K562 (cell line): ENCODE measurements around the gene CD9. TPM values are rescaled to one million over a fixed set of nuclear protein-coding genes. Genes with fewer than 3 reads are reported as not detected.

Source experiments
- CCNT2 ChIP-seq: IDR thresholded peaks from 2 replicates; pipeline ENCODE4 v1.6.1; 2011; ENCODE audit warnings: borderline replicate concordance, low read depth, mild to moderate bottlenecking, moderate library complexity, mixed read lengths, low read length; ENCODE audit not compliant: insufficient read length; ENCODE audit errors: extremely low read depth
- CREB1 ChIP-seq, 2 experiments: sonication (generic) in 1 of 2; formaldehyde crosslinking in 1 of 2; IDR thresholded peaks; 2 replicates each; pipeline versions ENCODE4 v1.6.1 to v1.8.0; 2012 to 2022; ENCODE audit warnings: inconsistent platforms in 1 of 2, mild to moderate bottlenecking in 1 of 2, missing genetic modification reagents in 1 of 2, moderate library complexity in 1 of 2
- CREM ChIP-seq: IDR thresholded peaks from 2 replicates; pipeline ENCODE4 v1.6.1; 2014; ENCODE audit warnings: antibody characterized with exemption, low read depth
- FOXK2 ChIP-seq, 2 experiments: fragments of 450-650 bp; IDR thresholded peaks in 1 of 2; conservative IDR thresholded peaks in 1 of 2; 2 replicates each; pipeline ENCODE4 v1.6.1; 2016; ENCODE audit warnings: low read depth in 2 of 2, mild to moderate bottlenecking in 1 of 2
- FOXM1 ChIP-seq, 2 experiments: fragments of 450-650 bp in 1 of 2; sonication (generic) in 1 of 2; formaldehyde crosslinking in 1 of 2; IDR thresholded peaks; 2 replicates each; pipeline versions ENCODE4 v1.6.1 to v1.9.0; 2017 to 2022; ENCODE audit warnings: low read depth in 2 of 2, mild to moderate bottlenecking in 2 of 2, missing genetic modification reagents in 1 of 2, moderate library complexity in 1 of 2
- NCOR1 ChIP-seq: fragments of 450-650 bp; IDR thresholded peaks from 2 replicates; pipeline ENCODE4 v1.6.1; 2016; ENCODE audit warnings: mild to moderate bottlenecking, moderate library complexity
- NEUROD1 ChIP-seq: fragments of 150-350 bp; IDR thresholded peaks from 2 replicates; pipeline ENCODE4 v1.6.1; 2014; ENCODE audit warnings: borderline replicate concordance, low read length, low read depth; ENCODE audit not compliant: partially characterized antibody
- SP1 ChIP-seq: sonication (generic); formaldehyde crosslinking; IDR thresholded peaks from 2 replicates; pipeline ENCODE4 v1.8.1; 2022; ENCODE audit warnings: mild to moderate bottlenecking, missing genetic modification reagents
- SRF ChIP-seq, 2 experiments: fragments of 250-450, 450-650 bp in 1 of 2; sonication (Bioruptor Pico) in 1 of 2; sonication (generic) in 1 of 2; formaldehyde crosslinking; IDR thresholded peaks; 2 replicates each; pipeline versions ENCODE4 v1.5.0 to v1.5.1; 2020 to 2022; ENCODE audit warnings: mild to moderate bottlenecking in 1 of 2, missing genetic modification reagents in 1 of 2
- TRIM28 ChIP-seq: fragments of 450-650 bp; IDR thresholded peaks from 2 replicates; pipeline ENCODE4 v1.6.1; 2017
- ZNF239 ChIP-seq: fragments of 250-450 bp; sonication (Bioruptor Pico); IDR thresholded peaks from 2 replicates; pipeline ENCODE4 v1.4.0; 2020; ENCODE audit warnings: mild to moderate bottlenecking
- ZNF436 ChIP-seq: fragments of 250-450, 450-650 bp; sonication (Bioruptor Pico); formaldehyde crosslinking; IDR thresholded peaks from 2 replicates; pipeline ENCODE4 v1.7.0; 2020; ENCODE audit warnings: mild to moderate bottlenecking
- polyA plus RNA-seq, 8 experiments: library from polyadenylated mRNA; depleted of rRNA in 4 of 8; stranded (reverse) in 5 of 8; unstranded in 3 of 8; fragments of >200 nt; fragmentation: Nextera tagmentation in 2 of 8; fragmentation: Illumina TruSeq in 1 of 8; extraction: Ambion mirVana in 2 of 8; extraction: Trizol in 1 of 8; gene quantifications; 2 replicates each; pipeline versions ENCODE4 v1.2.1 to v1.2.3, GENCODE V29; 2011 to 2014; ENCODE audit warnings: inconsistent platforms in 1 of 8, missing spikeins in 1 of 8
- total RNA-seq, 7 experiments: library from RNA; depleted of rRNA in 6 of 7; stranded (reverse); fragments of >200 nt in 6 of 7; fragmentation: Illumina TruSeq in 2 of 7; extraction: Trizol in 2 of 7; gene quantifications; 2 replicates each; pipeline versions ENCODE4 v1.2.1 to v1.2.3, GENCODE V29; 2011 to 2021; ENCODE audit warnings: low replicate concordance in 1 of 7
- TF ChIP-seq, protein P1 (sequence below), 3 experiments: fragments of 200-800 bp in 1 of 3; fragments of 250-450 bp in 1 of 3; fragments of 450-650 bp in 1 of 3; sonication (Bioruptor Pico) in 1 of 3; sonication (Bioruptor generic) in 1 of 3; formaldehyde crosslinking in 1 of 3; IDR thresholded peaks; 2 replicates each; pipeline versions ENCODE4 v1.6.1 to v1.8.0; 2016 to 2022; ENCODE audit warnings: mild to moderate bottlenecking in 2 of 3, missing genetic modification characterization in 2 of 3, missing compliant biosample characterization in 1 of 3, moderate library complexity in 1 of 3
- TF ChIP-seq, protein P2 (sequence below): fragments of 450-650 bp; formaldehyde crosslinking; IDR thresholded peaks from 2 replicates; pipeline ENCODE4 v1.4.0; 2022; ENCODE audit warnings: mild to moderate bottlenecking, moderate library complexity
- TF ChIP-seq, protein P3 (sequence below): sonication (generic); IDR thresholded peaks from 2 replicates; pipeline ENCODE4 v1.6.1; 2016
- TF ChIP-seq, protein P4 (sequence below): fragments of 250-450 bp; sonication (Bioruptor Pico); IDR thresholded peaks from 2 replicates; pipeline ENCODE4 v1.5.0; 2020; ENCODE audit warnings: mild to moderate bottlenecking, borderline replicate concordance
- TF ChIP-seq, protein P5 (sequence below): fragments of 450-650 bp; IDR thresholded peaks from 2 replicates; pipeline ENCODE4 v1.6.1; 2016; ENCODE audit warnings: low read depth, mild to moderate bottlenecking, moderate library complexity

Gene CD9
- total and polyA plus RNA-seq, 9 of the 15 experiments (the other 6 are each of a cell fraction or from before 2014, with no cell fraction given) = 0.43 to 5.6 (median 0.62) TPM

DNA sequence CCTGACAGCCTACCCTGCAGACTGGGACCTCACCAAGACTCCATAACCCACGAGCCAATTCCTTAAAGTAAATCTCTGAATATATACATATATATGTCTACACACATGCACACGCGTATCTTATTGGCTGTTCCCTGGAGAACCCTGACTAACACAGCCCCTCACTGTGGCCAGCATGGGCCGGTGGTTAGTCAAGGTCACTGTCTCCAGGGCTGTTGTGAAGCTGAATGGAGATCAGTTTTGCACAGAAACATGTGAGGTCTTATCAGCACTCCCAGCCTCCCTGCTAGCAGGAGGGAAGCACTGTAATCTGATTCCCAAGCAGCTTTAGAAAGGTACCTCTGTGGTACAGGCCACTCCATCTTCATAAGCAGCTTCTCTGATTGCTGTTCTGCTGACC is 63.7 kb downstream of the CD9 start (continued):
- peak; percentile 55; the same call in 1 of the 2 replicates for TF ChIP-seq SP1 (CRISPR knock-in tag)
- 0 out of 2 replicates have a peak, but pooled peaks have one; percentile 30 for TF ChIP-seq TRIM28
- peak; percentile 76 for TF ChIP-seq CCNT2
- TF ChIP-seq SRF (CRISPR knock-in tag; IDR thresholded peaks at IDR 0.05) = peak in 1 of 2 experiments; percentile 58; a peak in 1 of 4 replicates
- TF ChIP-seq CREM = peak; percentile 75
- TF ChIP-seq, protein P1, sequence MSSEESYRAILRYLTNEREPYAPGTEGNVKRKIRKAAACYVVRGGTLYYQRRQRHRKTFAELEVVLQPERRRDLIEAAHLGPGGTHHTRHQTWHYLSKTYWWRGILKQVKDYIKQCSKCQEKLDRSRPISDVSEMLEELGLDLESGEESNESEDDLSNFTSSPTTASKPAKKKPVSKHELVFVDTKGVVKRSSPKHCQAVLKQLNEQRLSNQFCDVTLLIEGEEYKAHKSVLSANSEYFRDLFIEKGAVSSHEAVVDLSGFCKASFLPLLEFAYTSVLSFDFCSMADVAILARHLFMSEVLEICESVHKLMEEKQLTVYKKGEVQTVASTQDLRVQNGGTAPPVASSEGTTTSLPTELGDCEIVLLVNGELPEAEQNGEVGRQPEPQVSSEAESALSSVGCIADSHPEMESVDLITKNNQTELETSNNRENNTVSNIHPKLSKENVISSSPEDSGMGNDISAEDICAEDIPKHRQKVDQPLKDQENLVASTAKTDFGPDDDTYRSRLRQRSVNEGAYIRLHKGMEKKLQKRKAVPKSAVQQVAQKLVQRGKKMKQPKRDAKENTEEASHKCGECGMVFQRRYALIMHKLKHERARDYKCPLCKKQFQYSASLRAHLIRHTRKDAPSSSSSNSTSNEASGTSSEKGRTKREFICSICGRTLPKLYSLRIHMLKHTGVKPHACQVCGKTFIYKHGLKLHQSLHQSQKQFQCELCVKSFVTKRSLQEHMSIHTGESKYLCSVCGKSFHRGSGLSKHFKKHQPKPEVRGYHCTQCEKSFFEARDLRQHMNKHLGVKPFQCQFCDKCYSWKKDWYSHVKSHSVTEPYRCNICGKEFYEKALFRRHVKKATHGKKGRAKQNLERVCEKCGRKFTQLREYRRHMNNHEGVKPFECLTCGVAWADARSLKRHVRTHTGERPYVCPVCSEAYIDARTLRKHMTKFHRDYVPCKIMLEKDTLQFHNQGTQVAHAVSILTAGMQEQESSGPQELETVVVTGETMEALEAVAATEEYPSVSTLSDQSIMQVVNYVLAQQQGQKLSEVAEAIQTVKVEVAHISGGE (CRISPR knock-in tag; IDR thresholded peaks at IDR 0.05) = peak in 1 of 3 experiments; percentile 25; a peak in 1 of 6 replicates
- TF ChIP-seq, protein P2, sequence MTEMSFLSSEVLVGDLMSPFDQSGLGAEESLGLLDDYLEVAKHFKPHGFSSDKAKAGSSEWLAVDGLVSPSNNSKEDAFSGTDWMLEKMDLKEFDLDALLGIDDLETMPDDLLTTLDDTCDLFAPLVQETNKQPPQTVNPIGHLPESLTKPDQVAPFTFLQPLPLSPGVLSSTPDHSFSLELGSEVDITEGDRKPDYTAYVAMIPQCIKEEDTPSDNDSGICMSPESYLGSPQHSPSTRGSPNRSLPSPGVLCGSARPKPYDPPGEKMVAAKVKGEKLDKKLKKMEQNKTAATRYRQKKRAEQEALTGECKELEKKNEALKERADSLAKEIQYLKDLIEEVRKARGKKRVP (CRISPR knock-in tag) = no peak
- 0 out of 2 replicates have a peak, but pooled peaks have one; percentile 25 for TF ChIP-seq CREB1 (IDR thresholded peaks at IDR 0.05)
- TF ChIP-seq CREB1 (CRISPR knock-in tag; IDR thresholded peaks at IDR 0.05) = no peak
- peak; percentile 29; the same call in 1 of the 2 replicates for TF ChIP-seq ZNF239 (CRISPR knock-in tag)
- TF ChIP-seq, protein P3, sequence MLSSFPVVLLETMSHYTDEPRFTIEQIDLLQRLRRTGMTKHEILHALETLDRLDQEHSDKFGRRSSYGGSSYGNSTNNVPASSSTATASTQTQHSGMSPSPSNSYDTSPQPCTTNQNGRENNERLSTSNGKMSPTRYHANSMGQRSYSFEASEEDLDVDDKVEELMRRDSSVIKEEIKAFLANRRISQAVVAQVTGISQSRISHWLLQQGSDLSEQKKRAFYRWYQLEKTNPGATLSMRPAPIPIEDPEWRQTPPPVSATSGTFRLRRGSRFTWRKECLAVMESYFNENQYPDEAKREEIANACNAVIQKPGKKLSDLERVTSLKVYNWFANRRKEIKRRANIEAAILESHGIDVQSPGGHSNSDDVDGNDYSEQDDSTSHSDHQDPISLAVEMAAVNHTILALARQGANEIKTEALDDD = peak; percentile 95
- TF ChIP-seq FOXM1 (IDR thresholded peaks at IDR 0.05; ENCODE audit: low read depth) = peak; percentile 83
- no peak for TF ChIP-seq FOXM1 (CRISPR knock-in tag; IDR thresholded peaks at IDR 0.05; ENCODE audit: low read depth)
- TF ChIP-seq, protein P4, sequence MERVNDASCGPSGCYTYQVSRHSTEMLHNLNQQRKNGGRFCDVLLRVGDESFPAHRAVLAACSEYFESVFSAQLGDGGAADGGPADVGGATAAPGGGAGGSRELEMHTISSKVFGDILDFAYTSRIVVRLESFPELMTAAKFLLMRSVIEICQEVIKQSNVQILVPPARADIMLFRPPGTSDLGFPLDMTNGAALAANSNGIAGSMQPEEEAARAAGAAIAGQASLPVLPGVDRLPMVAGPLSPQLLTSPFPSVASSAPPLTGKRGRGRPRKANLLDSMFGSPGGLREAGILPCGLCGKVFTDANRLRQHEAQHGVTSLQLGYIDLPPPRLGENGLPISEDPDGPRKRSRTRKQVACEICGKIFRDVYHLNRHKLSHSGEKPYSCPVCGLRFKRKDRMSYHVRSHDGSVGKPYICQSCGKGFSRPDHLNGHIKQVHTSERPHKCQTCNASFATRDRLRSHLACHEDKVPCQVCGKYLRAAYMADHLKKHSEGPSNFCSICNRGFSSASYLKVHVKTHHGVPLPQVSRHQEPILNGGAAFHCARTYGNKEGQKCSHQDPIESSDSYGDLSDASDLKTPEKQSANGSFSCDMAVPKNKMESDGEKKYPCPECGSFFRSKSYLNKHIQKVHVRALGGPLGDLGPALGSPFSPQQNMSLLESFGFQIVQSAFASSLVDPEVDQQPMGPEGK (CRISPR knock-in tag) = no peak
- TF ChIP-seq NEUROD1 = peak; percentile 68
- TF ChIP-seq, protein P5, sequence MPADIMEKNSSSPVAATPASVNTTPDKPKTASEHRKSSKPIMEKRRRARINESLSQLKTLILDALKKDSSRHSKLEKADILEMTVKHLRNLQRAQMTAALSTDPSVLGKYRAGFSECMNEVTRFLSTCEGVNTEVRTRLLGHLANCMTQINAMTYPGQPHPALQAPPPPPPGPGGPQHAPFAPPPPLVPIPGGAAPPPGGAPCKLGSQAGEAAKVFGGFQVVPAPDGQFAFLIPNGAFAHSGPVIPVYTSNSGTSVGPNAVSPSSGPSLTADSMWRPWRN = peak; percentile 56; the same call in 1 of the 2 replicates
- no peak for TF ChIP-seq ZNF436 (CRISPR knock-in tag)
- TF ChIP-seq FOXK2 (conservative IDR thresholded peaks at IDR 0.05 in 1 of 2, IDR thresholded peaks at IDR 0.05 in 1 of 2; ENCODE audit: low read depth in 2 of 2) = peak; percentile 48 to 56; a peak in 3 of 4 replicates
- peak; percentile 93 for TF ChIP-seq NCOR1
